GM12878 (cell line): ENCODE measurements around the gene BDH1. TPM values are rescaled to one million over a fixed set of nuclear protein-coding genes. Genes with fewer than 3 reads are reported as not detected.

ENCODE experiments used
- ATAC-seq: fragments of 200-7000 bp; cut with Tn5 transposase; 3 replicates; pipeline ENCODE4 v1.9.1; 2020; ENCODE audit warnings: mild to moderate bottlenecking, moderate library complexity
- BruUV-seq: library from RNA; stranded (reverse); fragments of 400-500 nt; replicated peaks from 2 replicates; lab custom pipeline; 2021; lab: Mats Ljungman, UMichigan
- CTCF ChIA-PET: fragments of 300-600 bp; sonication (Branson Sonifier 250); formaldehyde crosslinking; extraction: SDS; loops from one replicate; lab custom pipeline; 2021; ENCODE audit warnings: inconsistent platforms; lab: Yijun Ruan, JAX
- POLR2A ChIA-PET: fragments of 350-600 bp; formaldehyde crosslinking; extraction: SDS; loops from one replicate; lab custom pipeline; 2021; ENCODE audit warnings: inconsistent platforms; lab: Charles Lee
- RAD21 ChIA-PET: fragments of 300-600 bp; sonication (Branson Sonifier 250); formaldehyde crosslinking; loops from one replicate; lab custom pipeline; 2023; ENCODE audit warnings: antibody characterized with exemption; ENCODE audit not compliant: unreplicated experiment; lab: Charles Lee
- SMC1A ChIA-PET: fragments of 300-600 bp; sonication (Branson Sonifier 250); formaldehyde crosslinking; loops from one replicate; lab custom pipeline; 2023; ENCODE audit not compliant: unreplicated experiment, uncharacterized antibody; lab: Charles Lee
- DNase-seq: peaks from one replicate; pipeline ENCODE4 v3.0.0-alpha.2; 2011; ENCODE audit warnings: low read depth, low spot score
- FAIRE-seq: peaks from 3 replicates; lab custom pipeline; 2011; peaks lifted over from hg19 to GRCh38; lab: Jason Lieb, UNC
- H2AFZ ChIP-seq: 2 replicates; pipeline ENCODE4 v1.6.0; 2011; ENCODE audit warnings: low read depth, low read length, control low read depth; ENCODE audit not compliant: control insufficient read depth
- H3K27ac ChIP-seq: 2 replicates; pipeline ENCODE4 v1.5.1; 2011; ENCODE audit warnings: control low read depth; ENCODE audit not compliant: control insufficient read depth, insufficient read depth
- H3K27me3 ChIP-seq, 2 experiments: replicated peaks in 1 of 2; 2 replicates each; pipeline versions ENCODE4 v1.6.0 to v1.6.1; 2011; ENCODE audit warnings: low read length in 1 of 2; ENCODE audit not compliant: control insufficient read depth in 2 of 2, insufficient read depth in 2 of 2
- H3K36me3 ChIP-seq, 2 experiments: 2 replicates each; pipeline ENCODE4 v1.5.1; 2011; ENCODE audit warnings: low read length in 1 of 2; ENCODE audit not compliant: control insufficient read depth in 2 of 2, insufficient read depth in 2 of 2
- H3K4me1 ChIP-seq: 2 replicates; pipeline ENCODE4 v1.6.1; 2011; ENCODE audit warnings: mild to moderate bottlenecking, low read length, moderate library complexity, mixed read lengths; ENCODE audit not compliant: control insufficient read depth, insufficient read depth
- H3K4me2 ChIP-seq: 2 replicates; pipeline ENCODE4 v1.6.0; 2011; ENCODE audit warnings: control low read depth; ENCODE audit not compliant: control insufficient read depth, insufficient read depth
- H3K4me3 ChIP-seq: fragments of 200-600 bp; sonication (generic); 2 replicates; pipeline ENCODE4 v1.5.1; 2016
- H3K79me2 ChIP-seq: 2 replicates; pipeline ENCODE4 v1.6.0; 2011; ENCODE audit warnings: low read length; ENCODE audit not compliant: control insufficient read depth, insufficient read depth
- H3K9ac ChIP-seq: 2 replicates; pipeline ENCODE4 v1.8.0; 2011; ENCODE audit warnings: low read length, control low read depth, mixed read lengths; ENCODE audit not compliant: control insufficient read depth, insufficient read depth
- H3K9me3 ChIP-seq: replicated peaks from 3 replicates; pipeline ENCODE4 v1.5.1; 2011; ENCODE audit warnings: mild to moderate bottlenecking, low read length; ENCODE audit not compliant: control insufficient read depth, insufficient read depth
- H4K20me1 ChIP-seq: 2 replicates; pipeline ENCODE4 v1.6.0; 2011; ENCODE audit not compliant: control insufficient read depth, insufficient read depth
- BHLHE40 ChIP-seq, 2 experiments: fragments of 450-650 bp in 1 of 2; IDR thresholded peaks; 2 replicates each; pipeline ENCODE4 v1.6.1; 2011 to 2017; ENCODE audit warnings: low read depth in 2 of 2, borderline replicate concordance in 1 of 2, improper control_type of control experiment in 1 of 2, low read length in 1 of 2, mild to moderate bottlenecking in 1 of 2
- FOS ChIP-seq: IDR thresholded peaks from 3 replicates; pipeline ENCODE4 v1.6.1; 2011; ENCODE audit warnings: borderline replicate concordance; ENCODE audit not compliant: insufficient read length; ENCODE audit errors: extremely low read depth
- FOXK2 ChIP-seq: fragments of 450-650 bp; IDR thresholded peaks from 2 replicates; pipeline ENCODE4 v1.6.1; 2017; ENCODE audit warnings: mild to moderate bottlenecking, moderate library complexity
- JUNB ChIP-seq: IDR thresholded peaks from 2 replicates; pipeline ENCODE4 v1.6.1; 2016; ENCODE audit warnings: antibody characterized with exemption, mild to moderate bottlenecking
- MTA3 ChIP-seq: IDR thresholded peaks from 2 replicates; pipeline ENCODE4 v1.6.1; 2012; ENCODE audit warnings: low read length, inconsistent platforms, borderline replicate concordance
- NFXL1 ChIP-seq: fragments of 450-650 bp; IDR thresholded peaks from 2 replicates; pipeline ENCODE4 v1.6.1; 2017; ENCODE audit warnings: antibody characterized with exemption, mild to moderate bottlenecking, borderline replicate concordance
- POLR2AphosphoS5 ChIP-seq: IDR thresholded peaks from 2 replicates; pipeline ENCODE4 v1.6.1; 2011; ENCODE audit warnings: mild to moderate bottlenecking, low read length, inconsistent platforms
- TBL1XR1 ChIP-seq: IDR thresholded peaks from 2 replicates; pipeline ENCODE4 v1.6.1; 2012; ENCODE audit warnings: low read depth, low read length, improper control_type of control experiment
- WGBS: methylation state at CpG from one replicate; pipeline ENCODE4 v1.1.6; 2016; ENCODE audit warnings: low lambda C conversion rate; ENCODE audit not compliant: insufficient replicate concordance, insufficient coverage; ENCODE audit errors: missing lambda C conversion rate; 5-methylcytosine and 5-hydroxymethylcytosine counted together
- in situ Hi-C: fragments of 300-500 bp; cut with MboI; formaldehyde crosslinking; loops from 9 replicates; pipeline ENCODE4 v1.14.3; 2018; ENCODE audit warnings: mixed read lengths
- intact Hi-C: fragments of 100-400 bp; cut with micrococcal nuclease; formaldehyde crosslinking; loops from one replicate; pipeline ENCODE4 v1.14.2; 2022; ENCODE audit not compliant: unreplicated experiment
- polyA plus RNA-seq, 11 experiments: library from polyadenylated mRNA; depleted of rRNA in 4 of 11; unstranded in 6 of 11; stranded (reverse) in 5 of 11; fragments of >200 nt; fragmentation: Nextera tagmentation in 4 of 11; fragmentation: Illumina TruSeq in 1 of 11; extraction: Ambion mirVana in 4 of 11; extraction: Trizol in 1 of 11; gene quantifications; 1 replicate in 1 of 11; 2 replicates in 10 of 11; pipeline versions ENCODE4 v1.2.1 to v1.2.3, GENCODE V29; 2011 to 2016; ENCODE audit warnings: inconsistent platforms in 2 of 11, missing spikeins in 2 of 11, low read depth in 1 of 11
- total RNA-seq, 4 experiments: library from RNA; depleted of rRNA in 3 of 4; stranded (reverse); fragments of >200 nt in 3 of 4; fragmentation: Illumina TruSeq in 1 of 4; extraction: Trizol in 1 of 4; gene quantifications; 2 replicates each; pipeline versions ENCODE4 v1.2.1 to v1.2.3, GENCODE V29; 2013 to 2021
- TF ChIP-seq, protein P1 (sequence below): IDR thresholded peaks from 2 replicates; pipeline ENCODE4 v1.6.1; 2012; ENCODE audit warnings: low read length, inconsistent platforms
- TF ChIP-seq, protein P2 (sequence below): IDR thresholded peaks from 2 replicates; pipeline ENCODE4 v1.6.1; 2011; ENCODE audit warnings: mild to moderate bottlenecking, low read depth, low read length, moderate library complexity; ENCODE audit not compliant: insufficient replicate concordance
- TF ChIP-seq, protein P3 (sequence below): fragments of 450-650 bp; IDR thresholded peaks from 2 replicates; pipeline ENCODE4 v1.6.1; 2018; ENCODE audit warnings: mild to moderate bottlenecking, low read depth, moderate library complexity; ENCODE audit not compliant: partially characterized antibody
- TF ChIP-seq, protein P4 (sequence below): IDR thresholded peaks from 2 replicates; pipeline ENCODE4 v1.6.1; 2011; ENCODE audit warnings: borderline replicate concordance, low read depth, mild to moderate bottlenecking, moderate library complexity, mixed read lengths, low read length; ENCODE audit not compliant: insufficient read depth; ENCODE audit errors: extremely low read length
- TF ChIP-seq, protein P5 (sequence below): fragments of 450-650 bp; IDR thresholded peaks from 2 replicates; pipeline ENCODE4 v1.6.1; 2017; ENCODE audit warnings: low read depth, mild to moderate bottlenecking, moderate library complexity

BDH1 gene
- total and polyA plus RNA-seq, 10 of the 15 experiments (the other 5 are each of a cell fraction or from before 2014, with no cell fraction given), result 11.3 to 84.5 (median 60.3) TPM

DNA sequence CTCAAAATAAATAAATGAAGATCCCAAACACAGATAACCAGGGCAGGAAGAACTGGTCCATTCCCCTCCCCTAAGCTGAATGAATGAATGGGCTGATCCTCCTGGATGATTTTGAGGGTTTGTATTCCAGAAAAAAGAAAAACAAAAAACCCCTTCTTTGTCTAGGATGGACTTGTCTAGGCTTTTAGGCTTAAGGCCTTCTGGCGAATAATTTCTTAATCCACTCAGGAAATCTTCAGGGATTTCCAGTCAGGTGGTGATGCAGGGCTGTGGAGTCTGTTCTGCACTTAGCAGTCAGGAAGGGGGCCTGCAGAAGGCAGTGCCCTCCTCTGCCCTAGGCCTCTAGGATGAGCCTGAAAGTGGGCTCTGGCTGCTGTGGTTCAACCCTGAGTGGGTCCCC lies 52.1 kb downstream of the BDH1 start:
- POLR2A ChIA-PET, result no interaction called here
- H3K4me1 ChIP-seq, result peaks cover 19% of the 10 kb centered on the region
- no peak for ATAC-seq
- H4K20me1 ChIP-seq, result no peaks in the 10 kb centered on the region
- H3K9me3 ChIP-seq, result peaks cover 3% of the 10 kb centered on the region; the same call in 2 of the 3 replicates
- no peak overlapping the region for H3K4me3 ChIP-seq
- CTCF ChIA-PET, result interaction anchor here (5.0 to 5.6 kb wide), 2 partner anchors 247 to 280 kb away, joined by 83 to 141 read pairs; no protein-coding TSS in a partner anchor
- DNase-seq, result no peak
- 82% methylated on average over 1 of the region's 1 CpG for WGBS
- no peaks in the 10 kb centered on the region for H3K27me3 ChIP-seq
- no peaks in the 10 kb centered on the region for H3K79me2 ChIP-seq
- H2AFZ ChIP-seq, result no peak overlapping the region
- TF ChIP-seq, protein P1, sequence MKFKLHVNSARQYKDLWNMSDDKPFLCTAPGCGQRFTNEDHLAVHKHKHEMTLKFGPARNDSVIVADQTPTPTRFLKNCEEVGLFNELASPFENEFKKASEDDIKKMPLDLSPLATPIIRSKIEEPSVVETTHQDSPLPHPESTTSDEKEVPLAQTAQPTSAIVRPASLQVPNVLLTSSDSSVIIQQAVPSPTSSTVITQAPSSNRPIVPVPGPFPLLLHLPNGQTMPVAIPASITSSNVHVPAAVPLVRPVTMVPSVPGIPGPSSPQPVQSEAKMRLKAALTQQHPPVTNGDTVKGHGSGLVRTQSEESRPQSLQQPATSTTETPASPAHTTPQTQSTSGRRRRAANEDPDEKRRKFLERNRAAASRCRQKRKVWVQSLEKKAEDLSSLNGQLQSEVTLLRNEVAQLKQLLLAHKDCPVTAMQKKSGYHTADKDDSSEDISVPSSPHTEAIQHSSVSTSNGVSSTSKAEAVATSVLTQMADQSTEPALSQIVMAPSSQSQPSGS, result no peak
- no peak for TF ChIP-seq FOS
- no peak for TF ChIP-seq MTA3
- TF ChIP-seq, protein P2, sequence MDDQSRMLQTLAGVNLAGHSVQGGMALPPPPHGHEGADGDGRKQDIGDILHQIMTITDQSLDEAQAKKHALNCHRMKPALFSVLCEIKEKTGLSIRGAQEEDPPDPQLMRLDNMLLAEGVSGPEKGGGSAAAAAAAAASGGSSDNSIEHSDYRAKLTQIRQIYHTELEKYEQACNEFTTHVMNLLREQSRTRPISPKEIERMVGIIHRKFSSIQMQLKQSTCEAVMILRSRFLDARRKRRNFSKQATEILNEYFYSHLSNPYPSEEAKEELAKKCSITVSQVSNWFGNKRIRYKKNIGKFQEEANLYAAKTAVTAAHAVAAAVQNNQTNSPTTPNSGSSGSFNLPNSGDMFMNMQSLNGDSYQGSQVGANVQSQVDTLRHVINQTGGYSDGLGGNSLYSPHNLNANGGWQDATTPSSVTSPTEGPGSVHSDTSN, result no peak
- TF ChIP-seq, protein P3, sequence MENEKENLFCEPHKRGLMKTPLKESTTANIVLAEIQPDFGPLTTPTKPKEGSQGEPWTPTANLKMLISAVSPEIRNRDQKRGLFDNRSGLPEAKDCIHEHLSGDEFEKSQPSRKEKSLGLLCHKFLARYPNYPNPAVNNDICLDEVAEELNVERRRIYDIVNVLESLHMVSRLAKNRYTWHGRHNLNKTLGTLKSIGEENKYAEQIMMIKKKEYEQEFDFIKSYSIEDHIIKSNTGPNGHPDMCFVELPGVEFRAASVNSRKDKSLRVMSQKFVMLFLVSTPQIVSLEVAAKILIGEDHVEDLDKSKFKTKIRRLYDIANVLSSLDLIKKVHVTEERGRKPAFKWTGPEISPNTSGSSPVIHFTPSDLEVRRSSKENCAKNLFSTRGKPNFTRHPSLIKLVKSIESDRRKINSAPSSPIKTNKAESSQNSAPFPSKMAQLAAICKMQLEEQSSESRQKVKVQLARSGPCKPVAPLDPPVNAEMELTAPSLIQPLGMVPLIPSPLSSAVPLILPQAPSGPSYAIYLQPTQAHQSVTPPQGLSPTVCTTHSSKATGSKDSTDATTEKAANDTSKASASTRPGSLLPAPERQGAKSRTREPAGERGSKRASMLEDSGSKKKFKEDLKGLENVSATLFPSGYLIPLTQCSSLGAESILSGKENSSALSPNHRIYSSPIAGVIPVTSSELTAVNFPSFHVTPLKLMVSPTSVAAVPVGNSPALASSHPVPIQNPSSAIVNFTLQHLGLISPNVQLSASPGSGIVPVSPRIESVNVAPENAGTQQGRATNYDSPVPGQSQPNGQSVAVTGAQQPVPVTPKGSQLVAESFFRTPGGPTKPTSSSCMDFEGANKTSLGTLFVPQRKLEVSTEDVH, result no peak
- no peak for TF ChIP-seq POLR2AphosphoS5
- no peak for TF ChIP-seq NFXL1
- TF ChIP-seq BHLHE40 (IDR thresholded peaks at IDR 0.05; ENCODE audit: borderline replicate concordance in 1 of 2, low read depth in 2 of 2, low read length in 1 of 2), result no peak
- TF ChIP-seq, protein P4, sequence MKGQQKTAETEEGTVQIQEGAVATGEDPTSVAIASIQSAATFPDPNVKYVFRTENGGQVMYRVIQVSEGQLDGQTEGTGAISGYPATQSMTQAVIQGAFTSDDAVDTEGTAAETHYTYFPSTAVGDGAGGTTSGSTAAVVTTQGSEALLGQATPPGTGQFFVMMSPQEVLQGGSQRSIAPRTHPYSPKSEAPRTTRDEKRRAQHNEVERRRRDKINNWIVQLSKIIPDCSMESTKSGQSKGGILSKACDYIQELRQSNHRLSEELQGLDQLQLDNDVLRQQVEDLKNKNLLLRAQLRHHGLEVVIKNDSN, result no peak
- TF ChIP-seq JUNB, result no peak
- TF ChIP-seq, protein P5, sequence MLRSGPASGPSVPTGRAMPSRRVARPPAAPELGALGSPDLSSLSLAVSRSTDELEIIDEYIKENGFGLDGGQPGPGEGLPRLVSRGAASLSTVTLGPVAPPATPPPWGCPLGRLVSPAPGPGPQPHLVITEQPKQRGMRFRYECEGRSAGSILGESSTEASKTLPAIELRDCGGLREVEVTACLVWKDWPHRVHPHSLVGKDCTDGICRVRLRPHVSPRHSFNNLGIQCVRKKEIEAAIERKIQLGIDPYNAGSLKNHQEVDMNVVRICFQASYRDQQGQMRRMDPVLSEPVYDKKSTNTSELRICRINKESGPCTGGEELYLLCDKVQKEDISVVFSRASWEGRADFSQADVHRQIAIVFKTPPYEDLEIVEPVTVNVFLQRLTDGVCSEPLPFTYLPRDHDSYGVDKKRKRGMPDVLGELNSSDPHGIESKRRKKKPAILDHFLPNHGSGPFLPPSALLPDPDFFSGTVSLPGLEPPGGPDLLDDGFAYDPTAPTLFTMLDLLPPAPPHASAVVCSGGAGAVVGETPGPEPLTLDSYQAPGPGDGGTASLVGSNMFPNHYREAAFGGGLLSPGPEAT, result no peak
- TF ChIP-seq TBL1XR1, result no peak
- TF ChIP-seq FOXK2, result no peak
- no peaks in the 10 kb centered on the region for H3K36me3 ChIP-seq
- SMC1A ChIA-PET, result interaction anchor here (2.0 to 4.8 kb wide), 2 partner anchors 247 to 316 kb away, joined by 6 to 89 read pairs; no protein-coding TSS in a partner anchor
- BruUV-seq, result no TSS peak
- in situ Hi-C loops, result loop anchor here (5.0 to 25.0 kb wide), 2 partner anchors 251 to 516 kb away; no protein-coding TSS in a partner anchor
- FAIRE-seq, result no peak
- H3K9ac ChIP-seq, result no peak overlapping the region
- intact Hi-C loops, result loop anchor here (2.0 to 5.0 kb wide), 3 partner anchors 47 to 526 kb away; no protein-coding TSS in a partner anchor
- H3K4me2 ChIP-seq, result no peak overlapping the region
- RAD21 ChIA-PET, result interaction anchor here (4.8 kb wide), 1 partner anchor 248 kb away, joined by 86 read pairs; no protein-coding TSS in a partner anchor
- H3K27ac ChIP-seq, result no peak overlapping the region
